Body of pancreas (tissue), 4 donors: ENCODE results near the gene ING1. TPM values are rescaled to one million over a fixed set of nuclear protein-coding genes. Genes with fewer than 3 reads are reported as not detected.
"Not testable (repeated sequence)": the region's sequence is repeated elsewhere in the genome, so short reads cannot be mapped to it uniquely, and the experiment has no call there.

ENCODE experiments used
- ATAC-seq: fragments of 150-250 bp; one replicate; pipeline ENCODE4 v1.9.1; 2016
- DNase-seq, 4 donors: peaks; one replicate each; pipeline ENCODE4 v3.0.0-alpha.2; 2019
- H3K27ac ChIP-seq, 4 donors: fragments of 200-600 bp; sonication (generic); 1 replicate in 3 of 4; 2 replicates in 1 of 4; pipeline versions ENCODE4 v1.5.1 to v1.6.1; 2016 to 2019; ENCODE audit warnings: mild to moderate bottlenecking in 1 of 4, mixed read lengths in 1 of 4, moderate library complexity in 1 of 4
- H3K27me3 ChIP-seq, 2 donors: fragments of 200-600 bp; sonication (generic); one replicate each; pipeline ENCODE4 v1.6.0; 2016; ENCODE audit warnings: mild to moderate bottlenecking in 1 of 2
- H3K36me3 ChIP-seq, 2 donors: fragments of 200-600 bp; sonication (generic); replicated peaks in 1 of 2; 2 replicates each; pipeline ENCODE4 v1.5.1; 2016; ENCODE audit warnings: low read depth in 2 of 2; ENCODE audit not compliant: insufficient read depth in 1 of 2
- H3K4me1 ChIP-seq: fragments of 200-600 bp; sonication (generic); one replicate; pipeline ENCODE4 v1.6.0; 2016
- H3K4me3 ChIP-seq, 2 donors: fragments of 200-600 bp; sonication (generic); 1 replicate in 1 of 2; 2 replicates in 1 of 2; pipeline ENCODE4 v1.5.1; 2016 to 2019
- H3K9me3 ChIP-seq, 3 donors: fragments of 200-600 bp; sonication (generic); 1 replicate in 2 of 3; 2 replicates in 1 of 3; pipeline ENCODE4 v1.5.1; 2016
- CTCF ChIP-seq, 7 experiments: fragments of 450-650 bp in 4 of 7; fragments of 200-600 bp in 3 of 7; sonication (generic) in 3 of 7; IDR thresholded peaks; one replicate each; pipeline ENCODE4 v1.5.1; 2016 to 2019; ENCODE audit warnings: antibody characterized with exemption in 7 of 7
- POLR2A ChIP-seq, 3 donors: fragments of 450-650 bp; IDR thresholded peaks; one replicate each; pipeline ENCODE4 v1.6.1; 2016; ENCODE audit warnings: antibody characterized with exemption in 3 of 3, mild to moderate bottlenecking in 2 of 3
- WGBS, 2 donors: methylation state at CpG; one replicate each; pipeline ENCODE4 v1.1.5; 2017; 5-methylcytosine and 5-hydroxymethylcytosine counted together
- intact Hi-C: fragments of 100-400 bp; cut with DNase I; formaldehyde crosslinking; loops from one replicate; pipeline ENCODE4 v1.15.1; 2023
- total RNA-seq, 2 donors: library from RNA; depleted of rRNA; stranded (reverse); fragments of >200 nt; gene quantifications; one replicate each; pipeline ENCODE4 v1.1.0, GENCODE V29; 2016

The ING1 gene
- total RNA-seq, 2 donors from 2014 or later = 3.4 to 4.6 TPM

GRCh38 chr13:110689711-110690110, 23.8 kb upstream of the ING1 start:
- Histone ChIP-seq H3K27me3 (no peaks in the 10 kb centered on the region), H3K36me3 (peaks cover 1 to 4% of the 10 kb centered on the region in 2 donors), H3K4me3 (no peak overlapping the region), H3K9me3 (no peaks in the 10 kb centered on the region), H3K4me1 (peaks cover 8% of the 10 kb centered on the region), H3K27ac (no peak overlapping the region)
- ATAC-seq (no peak), DNase-seq (no peak)
- WGBS, 2 donors = 90 to 93% methylated on average over 12 of the region's 12 CpGs
- TF ChIP-seq CTCF (IDR thresholded peaks at IDR 0.05) (no peak), POLR2A (IDR thresholded peaks at IDR 0.05) (no peak)
- intact Hi-C loops = no loop called here

DNA sequence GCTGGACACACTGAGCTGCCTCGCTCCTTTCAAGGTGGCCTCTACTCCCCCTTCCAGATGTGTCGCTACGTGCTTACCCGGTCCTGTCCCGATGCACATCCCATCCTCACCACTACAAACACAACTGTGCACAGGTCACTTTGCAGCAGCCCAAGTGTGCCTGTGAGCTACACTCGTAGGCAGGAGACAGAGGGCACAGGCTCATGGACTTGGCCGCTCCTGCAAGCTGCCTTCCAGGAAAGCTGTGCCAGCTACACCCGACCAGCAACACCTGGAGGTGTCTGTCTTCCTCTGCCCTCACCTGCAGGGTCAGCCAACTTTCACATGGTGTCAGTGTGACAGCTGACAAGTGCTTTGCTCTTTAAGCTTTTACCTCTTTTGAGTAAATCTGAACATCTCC, 23.0 kb upstream of the ING1 start:
- H3K4me1 ChIP-seq = peaks cover 8% of the 10 kb centered on the region
- TF ChIP-seq CTCF (IDR thresholded peaks at IDR 0.05) (no peak), POLR2A (IDR thresholded peaks at IDR 0.05) (no peak)
- H3K36me3 ChIP-seq = peaks cover 1 to 4% of the 10 kb centered on the region in 2 donors
- H3K4me3 ChIP-seq = no peak overlapping the region
- DNase-seq = peak in 2 of 4 donors; percentile 49 to 63
- peak; percentile 33 for ATAC-seq
- H3K27me3 ChIP-seq = no peaks in the 10 kb centered on the region
- intact Hi-C loops = no loop called here
- WGBS, 2 donors = 56 to 67% methylated on average over 8 of the region's 8 CpGs
- H3K27ac ChIP-seq = no peak overlapping the region
- no peaks in the 10 kb centered on the region for H3K9me3 ChIP-seq

GRCh38 chr13:110695774-110696173, 17.7 kb upstream of the ING1 start:
- H3K27me3 ChIP-seq, ATAC-seq, H3K9me3 ChIP-seq, H3K27ac ChIP-seq, DNase-seq, intact Hi-C loops, H3K4me3 ChIP-seq, H3K4me1 ChIP-seq, H3K36me3 ChIP-seq: not testable (repeated sequence)
- WGBS, 2 donors = 94% methylated on average over 7 of the region's 7 CpGs

DNA sequence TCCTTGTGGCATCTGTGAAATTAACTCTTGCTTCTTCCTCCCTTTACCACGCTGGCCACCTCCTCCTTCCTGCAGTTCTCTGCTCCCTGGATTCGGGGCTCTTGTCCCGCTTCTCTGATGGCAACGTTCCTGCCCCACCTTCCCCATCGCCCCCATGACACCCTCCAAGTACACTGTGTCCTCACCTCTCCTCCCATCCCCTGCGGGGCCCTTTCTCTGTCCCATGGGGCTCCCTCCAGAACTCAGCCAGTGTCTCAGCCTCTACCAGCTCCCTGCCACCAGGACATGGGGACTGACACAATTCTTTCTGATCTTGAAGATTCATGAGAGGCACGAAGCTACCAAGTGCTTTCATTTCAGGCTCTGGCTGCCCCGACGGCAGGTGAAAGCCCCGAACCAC, 16.7 kb upstream of the ING1 start:
- no peaks in the 10 kb centered on the region for H3K9me3 ChIP-seq
- H3K27me3 ChIP-seq = no peaks in the 10 kb centered on the region
- no peak overlapping the region for H3K27ac ChIP-seq
- intact Hi-C loops = no loop called here
- peaks cover 0 to 4% of the 10 kb centered on the region in 2 donors for H3K36me3 ChIP-seq
- ATAC-seq (no peak), DNase-seq (no peak)
- H3K4me1 ChIP-seq = no peaks in the 10 kb centered on the region
- WGBS, 2 donors = 84 to 93% methylated on average over 10 of the region's 10 CpGs
- TF ChIP-seq POLR2A (IDR thresholded peaks at IDR 0.05) = no peak
- TF ChIP-seq CTCF (IDR thresholded peaks at IDR 0.05) = no peak
- no peak overlapping the region for H3K4me3 ChIP-seq

DNA sequence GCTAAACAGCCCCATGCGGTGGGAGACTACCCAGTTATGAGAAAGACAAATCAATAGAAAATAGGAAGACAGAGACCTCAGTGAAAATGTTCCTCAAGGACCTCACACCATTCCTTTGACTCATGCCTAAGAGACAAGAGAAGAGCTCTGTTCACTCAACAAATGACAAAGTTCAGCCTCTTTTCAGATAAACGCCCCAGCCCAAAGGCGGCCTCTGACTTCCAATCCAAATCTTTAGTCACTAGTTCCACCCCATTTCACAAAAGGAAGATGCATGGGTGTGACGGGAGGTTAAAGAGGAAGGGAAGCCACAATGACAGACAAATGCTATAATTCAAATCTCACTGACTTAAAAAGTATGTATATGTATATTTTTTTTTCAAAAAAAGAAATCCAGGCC, 15.7 kb upstream of the ING1 start:
- Histone ChIP-seq H3K27ac (no peak overlapping the region), H3K4me3 (no peak overlapping the region), H3K4me1 (peaks cover 1% of the 10 kb centered on the region), H3K27me3 (no peaks in the 10 kb centered on the region), H3K9me3 (no peaks in the 10 kb centered on the region), H3K36me3 (peaks cover 0 to 4% of the 10 kb centered on the region in 2 donors)
- DNase-seq = no peak
- TF ChIP-seq CTCF (IDR thresholded peaks at IDR 0.05) = no peak
- no peak for TF ChIP-seq POLR2A (IDR thresholded peaks at IDR 0.05)
- WGBS, 2 donors = 67 to 79% methylated on average over 4 of the region's 4 CpGs
- intact Hi-C loops = no loop called here
- ATAC-seq = no peak
